ENCODE measurements around the gene RUFY1. TPM values are rescaled to one million over a fixed set of nuclear protein-coding genes. Genes with fewer than 3 reads are reported as not detected.
"Not testable (repeated sequence)": the region's sequence is repeated elsewhere in the genome, so short reads cannot be mapped to it uniquely, and the experiment has no call there.

Gene RUFY1
- total and polyA plus RNA-seq, 4 experiments from 2014 or later = 13.3 to 61.5 (median 46.9) TPM

DNA sequence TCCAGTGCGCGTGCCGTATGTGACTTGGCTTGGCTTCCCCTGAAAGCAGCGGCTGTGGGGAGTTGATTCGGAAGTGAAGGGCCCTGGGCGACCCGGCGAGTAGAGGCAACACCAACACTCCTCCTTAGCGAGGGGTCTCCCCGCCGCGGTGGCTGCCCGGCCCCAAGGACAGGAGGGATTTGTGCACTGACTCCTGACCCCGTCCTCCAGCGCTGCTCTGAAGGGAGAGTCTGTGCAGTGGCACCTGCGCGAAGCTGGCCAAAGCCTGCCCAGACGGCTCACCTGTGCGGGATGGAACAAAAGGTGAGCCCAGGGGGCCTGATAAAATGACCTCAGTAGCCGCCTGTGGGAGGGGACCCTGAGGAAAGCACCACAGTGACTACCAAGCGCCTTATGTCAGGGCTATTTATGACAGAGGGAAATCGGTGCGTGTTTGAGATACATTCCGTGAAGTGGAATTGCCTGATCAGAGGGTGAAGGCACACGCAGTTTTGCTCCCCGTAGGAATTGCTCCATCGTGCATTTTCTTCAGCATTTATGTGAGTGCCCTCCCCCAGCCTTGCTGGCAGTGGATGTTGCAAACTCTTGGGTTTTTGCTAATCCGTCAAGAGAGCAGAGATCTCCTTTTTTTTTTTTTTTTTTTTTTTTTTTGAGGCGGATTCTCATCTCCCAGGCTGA, 108.0 kb downstream of the RUFY1 start:
- intact Hi-C loops (cut with micrococcal nuclease); POLR2A ChIA-PET (ENCODE audit: partially characterized antibody); H3K27me3 ChIP-seq (ENCODE audit: insufficient read depth, low read length); H3K36me3 ChIP-seq (ENCODE audit: insufficient read depth, low read length); H3K36me3 Mint-ChIP-seq; H3K4me1 Mint-ChIP-seq; H3K9me3 ChIP-seq (ENCODE audit: control insufficient read depth in 1 of 2, low read length in 2 of 2); H3K27ac ChIP-seq (ENCODE audit: low read depth, low read length); H3K27me3 Mint-ChIP-seq; H3K9me3 Mint-ChIP-seq; H3K4me1 ChIP-seq (ENCODE audit: insufficient read depth, low read length): not testable (repeated sequence)
- CTCF ChIA-PET (ENCODE audit: partially characterized antibody) = interaction anchor here (0.6 kb wide), 1 partner anchor 12 kb away, joined by 4 read pairs; no protein-coding TSS in a partner anchor
- Mint-ChIP-seq H3K27ac (peak overlapping the region in 2 of 7 donors; percentile 17 to 65), H3K4me3 (peak overlapping the region; percentile 30 to 84 (median 77))
- DNase-seq = peak in 2 of 5 donors; percentile 9 to 11
- peak overlapping the region in 1 of 2 donors; percentile 6 for H3K4me3 ChIP-seq (ENCODE audit: low read length in 2 of 2)

Other genes starting within 250 kb of the RUFY1 start
- gene ADAMTS2, start 205.1 kb upstream of the RUFY1 start, total RNA-seq = not detected
- gene ADAMTS2, start 205.1 kb upstream of the RUFY1 start, polyA plus RNA-seq = under 1 TPM in 1 of 2 donors, not detected in 1; 0.07 TPM
- gene HNRNPH1, start 73.1 kb downstream of the RUFY1 start, total RNA-seq = 1,000 to 10,000 TPM; 1,611 to 1,625 TPM
- gene HNRNPH1, start 73.1 kb downstream of the RUFY1 start, polyA plus RNA-seq = 100 to 1,000 TPM in 1 of 2 donors, 10 to 100 TPM in 1; 46.5 to 116 TPM
- gene CBY3, start 130.5 kb downstream of the RUFY1 start, total RNA-seq = under 1 TPM; 0.58 to 0.76 TPM
- under 1 TPM; 0.36 to 0.56 TPM for gene CBY3, start 130.5 kb downstream of the RUFY1 start, polyA plus RNA-seq
- gene CANX, start 148.4 kb downstream of the RUFY1 start, total RNA-seq = 100 to 1,000 TPM; 377 to 417 TPM
- 100 to 1,000 TPM; 259 to 394 TPM for gene CANX, start 148.4 kb downstream of the RUFY1 start, polyA plus RNA-seq
- gene MAML1, start 182.3 kb downstream of the RUFY1 start, total RNA-seq = 10 to 100 TPM; 52.4 to 56.5 TPM
- 10 to 100 TPM in 1 of 2 donors, 1 to 10 TPM in 1; 1.5 to 10.9 TPM for gene MAML1, start 182.3 kb downstream of the RUFY1 start, polyA plus RNA-seq
- 1 to 10 TPM; 5.1 to 8.1 TPM for gene LTC4S, start 243.4 kb downstream of the RUFY1 start, total RNA-seq
- 1 to 10 TPM; 4.2 to 9.4 TPM for gene LTC4S, start 243.4 kb downstream of the RUFY1 start, polyA plus RNA-seq